Measurements from ENCODE around the gene FHIT. TPM values are rescaled to one million over a fixed set of nuclear protein-coding genes. Genes with fewer than 3 reads are reported as not detected.

Gene FHIT
- total RNA-seq, 4 donors from 2014 or later: 3.2 to 10.9 (median 6.4) TPM

DNA sequence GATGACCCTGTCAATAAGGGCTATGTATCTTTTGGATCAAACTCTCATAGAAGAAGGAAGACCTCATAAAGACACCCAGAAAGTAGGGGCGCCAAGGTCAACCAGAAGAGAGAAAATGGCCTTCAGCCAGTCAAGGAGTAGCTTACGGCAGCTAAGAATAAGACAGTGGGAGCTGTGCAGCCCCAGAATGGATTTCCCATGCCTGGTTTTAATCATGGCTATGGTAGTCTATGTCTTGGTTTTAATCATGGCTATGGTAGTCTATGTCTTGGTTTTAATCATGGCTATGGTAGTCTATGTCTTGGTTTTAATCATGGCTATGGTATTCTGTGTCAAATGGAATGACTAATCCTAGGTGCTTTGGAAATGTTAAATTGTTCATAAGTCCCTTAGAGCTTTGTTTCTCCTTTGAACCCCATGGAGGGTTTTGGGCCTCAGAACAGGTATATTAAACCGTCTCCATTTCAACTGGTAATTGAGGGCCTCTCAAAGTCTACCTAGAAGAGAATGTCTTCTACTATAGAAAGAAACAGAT, 1459.4 kb downstream of the FHIT start:
- TF ChIP-seq, protein P1, sequence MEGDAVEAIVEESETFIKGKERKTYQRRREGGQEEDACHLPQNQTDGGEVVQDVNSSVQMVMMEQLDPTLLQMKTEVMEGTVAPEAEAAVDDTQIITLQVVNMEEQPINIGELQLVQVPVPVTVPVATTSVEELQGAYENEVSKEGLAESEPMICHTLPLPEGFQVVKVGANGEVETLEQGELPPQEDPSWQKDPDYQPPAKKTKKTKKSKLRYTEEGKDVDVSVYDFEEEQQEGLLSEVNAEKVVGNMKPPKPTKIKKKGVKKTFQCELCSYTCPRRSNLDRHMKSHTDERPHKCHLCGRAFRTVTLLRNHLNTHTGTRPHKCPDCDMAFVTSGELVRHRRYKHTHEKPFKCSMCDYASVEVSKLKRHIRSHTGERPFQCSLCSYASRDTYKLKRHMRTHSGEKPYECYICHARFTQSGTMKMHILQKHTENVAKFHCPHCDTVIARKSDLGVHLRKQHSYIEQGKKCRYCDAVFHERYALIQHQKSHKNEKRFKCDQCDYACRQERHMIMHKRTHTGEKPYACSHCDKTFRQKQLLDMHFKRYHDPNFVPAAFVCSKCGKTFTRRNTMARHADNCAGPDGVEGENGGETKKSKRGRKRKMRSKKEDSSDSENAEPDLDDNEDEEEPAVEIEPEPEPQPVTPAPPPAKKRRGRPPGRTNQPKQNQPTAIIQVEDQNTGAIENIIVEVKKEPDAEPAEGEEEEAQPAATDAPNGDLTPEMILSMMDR (IDR thresholded peaks at IDR 0.05): no peak
- no peak for DNase-seq (ENCODE audit: low spot score)
- ATAC-seq (ENCODE audit: low FRiP score): no peak

DNA sequence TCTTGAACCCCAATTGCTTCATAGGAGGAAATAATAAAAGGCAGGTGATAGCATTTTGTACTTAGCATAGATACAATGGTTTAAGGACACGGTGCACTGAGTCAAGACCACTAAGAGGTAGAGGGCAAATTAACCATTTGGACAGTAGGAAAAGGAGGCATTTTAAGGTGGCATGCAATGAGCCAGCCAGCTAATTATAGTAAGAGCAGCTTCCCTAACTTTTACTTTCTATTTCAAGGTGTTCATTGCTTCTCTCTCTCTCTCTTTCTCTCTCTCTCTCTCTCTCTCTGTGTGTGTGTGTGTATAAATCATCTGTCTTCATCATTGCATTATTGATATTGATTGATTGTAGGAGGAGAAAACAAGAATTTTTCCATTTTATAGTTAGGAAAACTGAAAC, 1461.0 kb downstream of the FHIT start:
- DNase-seq (ENCODE audit: low spot score) (no peak), ATAC-seq (ENCODE audit: low FRiP score) (no peak)
- TF ChIP-seq, protein P1 (IDR thresholded peaks at IDR 0.05): no peak

DNA sequence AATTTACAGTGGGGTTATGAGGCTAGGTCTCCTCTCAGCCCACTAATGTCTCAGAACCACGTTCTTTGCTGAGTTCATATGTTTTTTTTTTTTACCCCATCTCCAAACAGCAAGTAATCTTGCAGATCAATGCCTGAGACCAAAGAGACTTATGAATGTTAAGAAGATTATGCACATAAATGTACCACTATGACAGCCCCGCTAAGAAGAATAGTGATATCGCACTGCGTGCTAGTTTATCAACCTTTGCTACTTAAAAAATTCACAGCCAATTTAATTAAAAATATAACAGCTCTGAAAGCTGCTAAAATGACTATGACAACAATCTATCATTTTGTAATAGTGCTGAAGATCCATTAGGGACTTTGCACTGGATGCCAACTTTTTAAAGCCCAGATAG, 1462.5 kb downstream of the FHIT start:
- TF ChIP-seq, protein P1 (IDR thresholded peaks at IDR 0.05): no peak
- DNase-seq (ENCODE audit: low spot score): no peak
- no peak for ATAC-seq (ENCODE audit: low FRiP score)

DNA sequence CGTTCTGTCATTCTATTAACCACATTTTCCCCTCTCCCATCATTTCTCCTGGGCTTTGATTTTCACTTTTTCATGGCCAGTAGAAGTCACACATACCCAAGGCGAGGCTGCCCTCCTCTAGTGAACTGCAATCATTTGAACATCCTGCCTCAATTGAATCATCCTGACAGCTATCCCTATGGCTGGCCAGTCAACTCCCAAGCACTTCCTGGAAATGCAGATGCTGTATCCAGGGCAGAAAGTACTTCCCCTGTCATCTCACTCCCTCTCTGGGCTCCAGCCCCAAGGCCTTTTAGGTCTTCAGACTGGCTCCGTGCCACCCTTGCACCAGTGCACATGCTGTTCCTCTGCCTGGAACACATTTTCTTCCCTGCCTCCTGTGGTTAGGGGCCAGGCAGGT, 1463.1 kb downstream of the FHIT start:
- DNase-seq (ENCODE audit: low spot score) (no peak), ATAC-seq (ENCODE audit: low FRiP score) (no peak)
- TF ChIP-seq, protein P1 (IDR thresholded peaks at IDR 0.05): no peak

DNA sequence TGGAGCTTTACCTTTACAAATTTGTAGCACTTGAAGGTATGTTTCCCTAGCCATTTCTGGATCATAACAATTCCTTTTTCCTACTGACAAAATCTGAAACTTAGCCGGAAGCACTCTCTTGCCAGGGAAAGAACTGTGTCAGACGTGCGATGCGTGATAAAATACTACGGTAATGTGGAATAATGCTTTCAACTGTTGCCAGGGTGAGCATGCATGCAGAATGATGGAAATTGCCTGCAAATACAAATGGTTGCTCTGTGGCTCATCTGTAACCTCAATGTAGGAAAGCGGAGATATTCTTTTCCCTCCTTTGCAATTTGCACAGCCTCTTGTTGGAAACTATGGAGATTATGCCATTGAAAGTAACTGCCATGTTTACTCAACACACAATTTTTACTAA, 1464.9 kb downstream of the FHIT start:
- TF ChIP-seq, protein P1 (IDR thresholded peaks at IDR 0.05): no peak
- ATAC-seq (ENCODE audit: low FRiP score) (no peak), DNase-seq (ENCODE audit: low spot score) (no peak)

DNA sequence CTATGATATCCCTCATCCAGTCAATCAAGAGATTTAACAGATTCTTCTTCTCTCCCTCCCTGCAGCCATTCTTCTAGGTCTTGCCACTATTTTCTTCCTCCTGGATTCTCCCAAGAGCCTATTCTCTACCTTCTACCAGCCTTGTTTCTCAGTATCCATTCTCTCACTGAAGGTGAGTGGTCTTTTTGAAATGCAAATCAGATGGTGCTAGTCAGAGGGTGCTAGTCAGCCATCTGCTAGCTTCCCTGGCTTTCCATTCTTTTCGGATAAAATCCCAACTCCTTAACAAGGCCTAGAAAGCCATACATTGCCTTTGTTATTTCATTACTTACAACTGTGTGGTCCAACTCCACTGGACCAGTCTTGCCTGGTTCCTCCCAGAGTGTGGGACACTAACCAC, 1467.1 kb downstream of the FHIT start:
- TF ChIP-seq, protein P1 (IDR thresholded peaks at IDR 0.05): no peak
- ATAC-seq (ENCODE audit: low FRiP score) (no peak), DNase-seq (ENCODE audit: low spot score) (no peak)

DNA sequence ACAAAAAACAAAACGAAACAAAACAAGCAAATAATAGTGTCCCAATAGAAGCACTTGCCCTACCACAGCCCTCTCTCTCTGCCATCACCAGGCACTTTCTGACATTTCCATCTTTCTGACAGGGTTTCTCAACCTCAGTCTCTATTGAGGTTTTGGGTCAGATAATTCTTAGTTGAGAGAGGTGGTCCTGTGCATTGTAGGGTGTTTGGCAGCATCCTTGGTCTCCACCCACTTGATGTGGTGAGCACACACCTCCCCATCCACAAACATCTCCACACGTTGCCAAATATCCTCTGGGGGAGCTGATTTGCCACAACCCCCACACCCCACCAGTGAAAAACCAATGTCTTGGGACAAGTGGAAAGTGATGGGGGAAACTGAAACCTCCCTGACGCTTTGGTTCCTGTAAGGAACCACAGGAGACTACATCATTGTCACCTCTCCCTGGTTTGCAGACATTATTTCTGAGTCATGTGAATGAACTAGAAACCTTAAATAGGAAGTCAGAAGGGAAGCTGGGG, 1467.7 kb downstream of the FHIT start:
- ATAC-seq (ENCODE audit: low FRiP score): no peak
- TF ChIP-seq, protein P1 (IDR thresholded peaks at IDR 0.05): no peak
- no peak for DNase-seq (ENCODE audit: low spot score)

All from omental fat pad (tissue), 4 donors.